Activated T-helper 9 cell treated with anti-CD3 and anti-CD28 coated beads, Interleukin-2, amount 50 U/mL, for 16 hours (primary cell): Measurements from ENCODE around the gene OR52E2.
"Not testable (repeated sequence)": the region's sequence is repeated elsewhere in the genome, so short reads cannot be mapped to it uniquely, and the experiment has no call there.

Experiments used
- DNase-seq: peaks from one replicate; pipeline ENCODE4 v3.0.0-alpha.2; 2020; ENCODE audit warnings: low read depth

OR52E2 gene

DNA sequence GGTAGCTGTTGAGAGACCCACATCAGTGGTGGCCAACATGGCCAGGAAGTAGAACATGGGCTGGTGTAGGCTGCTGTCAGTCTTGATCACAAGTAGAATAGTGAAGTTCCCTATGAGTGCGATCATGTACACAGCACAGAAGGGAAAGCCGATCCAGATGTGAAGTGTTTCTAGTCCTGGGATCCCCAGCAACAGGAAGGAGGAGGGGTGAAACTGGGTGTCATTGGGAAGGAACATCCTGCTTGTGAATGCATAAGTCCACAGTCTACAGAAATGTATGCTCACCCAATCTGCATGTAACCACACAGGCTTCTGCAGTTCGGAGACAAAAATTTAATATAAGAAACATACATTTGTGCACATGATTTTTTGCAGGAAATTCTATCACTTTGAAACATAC, at the start of gene OR52E2:
OR52E2 (minus strand) TSS at position 237 of the 400 bp plus-strand sequence; CDS start at position 237, 0 bp downstream.
- DNase-seq, result no peak

DNA sequence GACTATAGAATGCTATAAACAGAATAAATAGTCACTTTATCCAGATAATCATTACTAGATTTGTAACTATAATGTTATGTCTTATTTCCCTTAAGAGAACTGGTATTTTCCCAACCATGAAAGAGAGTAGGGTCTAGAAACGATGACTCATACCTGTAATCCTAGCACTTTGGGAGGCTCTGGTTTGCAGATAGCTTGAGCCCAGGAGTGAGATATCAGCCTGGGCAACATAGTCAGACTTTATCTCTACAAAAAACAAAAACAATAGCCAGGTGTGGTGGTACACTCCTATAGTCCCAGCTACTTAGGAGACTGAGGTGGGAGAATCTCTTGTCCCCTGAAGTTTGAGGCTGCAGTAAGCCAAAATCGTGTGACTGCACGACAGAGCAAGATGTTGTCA, 47.9 kb upstream of the OR52E2 start:
- DNase-seq, result no peak

DNA sequence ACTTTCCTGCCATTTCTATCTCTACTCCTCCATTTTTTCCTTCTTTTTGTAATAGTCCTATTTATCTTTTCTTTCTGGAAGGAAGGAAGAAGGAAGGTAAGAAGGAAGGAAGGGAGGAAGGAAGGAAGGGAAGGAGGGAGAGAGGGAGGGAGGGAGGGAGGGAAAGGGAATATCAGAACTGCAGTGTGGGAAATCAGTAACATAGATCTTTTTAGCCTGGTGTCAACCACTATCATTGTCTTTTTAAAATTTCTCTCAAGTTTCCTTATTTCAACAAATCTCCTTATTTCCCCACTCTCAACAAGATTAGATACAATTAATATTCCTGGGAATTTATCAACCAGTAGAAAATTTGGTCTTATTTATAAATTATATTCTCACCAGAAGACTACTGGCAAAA, 43.6 kb upstream of the OR52E2 start:
- no peak for DNase-seq

DNA sequence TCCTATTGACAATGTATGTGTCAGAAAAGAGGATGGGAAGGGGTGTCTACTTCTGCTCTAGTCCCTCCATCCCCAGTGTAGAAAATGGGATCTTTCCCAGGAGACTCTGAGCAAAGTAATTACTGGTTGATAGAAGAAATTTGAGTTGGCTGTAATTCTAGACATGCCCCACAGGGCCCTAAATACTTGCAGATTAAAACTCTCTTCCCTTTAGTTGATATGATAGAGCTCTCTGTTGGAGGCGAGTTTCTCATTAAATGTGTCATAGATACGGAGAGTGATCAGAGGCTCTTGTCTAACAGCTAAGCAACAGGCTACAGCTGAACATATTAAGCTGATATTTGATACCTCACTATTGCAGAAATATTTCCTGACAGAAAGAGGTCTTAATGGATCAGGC, 42.8 kb upstream of the OR52E2 start:
- DNase-seq, result no peak

DNA sequence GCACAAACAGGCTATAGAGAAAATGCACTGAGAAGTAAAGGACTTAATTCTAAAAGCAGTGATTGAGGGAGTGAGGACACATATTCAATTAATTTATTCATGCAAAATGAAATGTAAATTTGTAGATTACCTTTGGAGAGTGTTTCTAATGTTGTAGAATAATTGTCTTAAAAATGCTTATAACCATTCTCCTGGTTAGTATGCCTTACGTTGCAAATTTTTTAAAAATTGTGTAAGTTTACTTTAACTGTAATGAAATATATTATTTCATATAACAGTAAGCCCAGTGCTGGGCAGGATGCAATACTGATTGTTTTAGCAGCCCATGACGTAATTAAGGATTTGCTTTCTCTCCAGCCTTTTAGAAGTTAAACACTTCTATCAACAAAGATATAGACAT, 36.6 kb upstream of the OR52E2 start:
- DNase-seq, result no peak

DNA sequence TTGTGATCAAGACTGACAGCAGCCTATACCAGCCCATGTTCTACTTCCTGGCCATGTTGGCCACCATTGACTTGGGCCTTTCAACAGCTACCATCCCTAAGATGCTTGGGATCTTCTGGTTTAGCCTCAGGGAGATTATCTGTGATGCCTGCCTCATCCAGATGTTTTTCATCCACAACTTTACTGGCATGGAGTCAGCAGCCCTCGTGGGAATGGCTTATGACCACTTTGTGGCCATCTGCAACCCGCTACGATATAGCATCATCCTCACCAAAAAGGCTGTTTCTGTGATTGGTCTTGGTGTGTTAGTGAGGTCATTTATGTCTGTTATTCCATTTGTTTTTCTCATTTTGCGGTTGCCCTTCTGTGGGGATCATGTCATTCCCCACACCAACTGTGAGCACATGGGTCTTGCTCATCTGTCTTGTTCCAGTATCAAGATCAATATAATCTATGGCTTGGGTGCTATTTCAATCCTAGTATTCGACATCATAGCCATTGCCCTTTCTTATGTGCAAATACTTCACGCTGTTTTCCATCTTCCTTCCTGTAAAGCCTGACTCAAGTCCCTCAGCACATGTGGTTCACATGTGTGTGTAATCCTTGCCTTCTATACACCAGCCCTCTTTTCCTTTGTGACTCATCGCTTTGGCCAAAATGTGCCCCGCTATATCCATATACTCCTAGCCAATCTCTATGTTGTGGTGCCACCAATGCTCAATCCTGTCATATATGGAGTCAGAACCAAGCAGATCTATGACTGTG, 33.6 kb upstream of the OR52E2 start:
- DNase-seq, result no peak

DNA sequence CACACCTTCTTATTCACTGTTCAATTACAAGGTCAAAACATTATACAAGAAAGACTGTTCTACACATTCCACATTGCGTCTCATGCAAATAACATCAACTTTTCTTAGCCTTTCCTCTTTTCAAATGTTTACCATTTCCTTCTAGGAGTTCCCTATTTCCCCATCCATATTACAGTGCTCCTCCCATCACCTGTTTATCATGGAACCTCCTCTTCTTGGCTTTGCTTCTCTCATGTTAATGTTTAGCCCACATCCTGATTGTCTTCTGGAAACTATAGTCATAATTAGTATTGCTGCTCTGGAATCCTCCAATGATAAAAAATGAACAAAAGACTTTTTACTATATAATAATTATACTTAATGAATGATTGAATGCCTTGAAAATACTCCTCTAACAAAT, 31.2 kb upstream of the OR52E2 start:
- no peak for DNase-seq

DNA sequence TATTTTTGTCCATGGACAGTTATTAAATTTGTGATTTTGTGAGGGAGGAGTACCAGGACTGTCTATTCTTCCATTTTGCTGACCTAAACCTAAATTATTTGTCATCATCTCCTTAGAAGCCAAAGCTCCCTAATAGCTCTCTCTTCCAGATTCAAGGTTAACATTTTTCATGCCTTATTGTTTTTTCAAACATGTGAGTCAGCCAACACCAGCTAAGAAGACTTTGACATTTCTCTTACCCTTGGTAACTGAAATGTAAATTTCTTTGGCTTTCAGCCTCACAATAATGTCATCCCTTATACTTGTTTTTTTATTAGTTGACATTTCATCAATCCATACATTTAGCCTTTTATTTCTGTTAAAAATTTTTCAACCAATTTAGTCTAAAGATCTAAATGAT, 29.1 kb upstream of the OR52E2 start:
- DNase-seq, result no peak

DNA sequence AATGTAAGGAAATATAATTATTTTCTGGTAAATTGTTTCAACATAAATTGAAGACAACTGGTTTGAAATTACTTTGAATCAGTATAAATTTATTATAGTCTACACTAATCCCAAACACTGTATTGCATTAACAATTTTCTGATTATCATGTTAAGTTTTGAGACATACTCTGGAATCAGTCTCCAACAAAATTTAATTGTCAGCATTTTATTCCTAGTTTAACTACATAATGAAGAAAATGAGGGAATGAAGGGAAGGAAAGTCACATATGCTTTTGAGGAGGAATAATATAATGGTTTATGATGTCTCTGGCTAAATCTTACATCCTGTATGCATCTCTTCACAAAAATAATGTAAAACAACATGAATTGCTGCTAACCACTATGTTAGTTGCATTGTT, 24.2 kb upstream of the OR52E2 start:
- DNase-seq, result no peak

DNA sequence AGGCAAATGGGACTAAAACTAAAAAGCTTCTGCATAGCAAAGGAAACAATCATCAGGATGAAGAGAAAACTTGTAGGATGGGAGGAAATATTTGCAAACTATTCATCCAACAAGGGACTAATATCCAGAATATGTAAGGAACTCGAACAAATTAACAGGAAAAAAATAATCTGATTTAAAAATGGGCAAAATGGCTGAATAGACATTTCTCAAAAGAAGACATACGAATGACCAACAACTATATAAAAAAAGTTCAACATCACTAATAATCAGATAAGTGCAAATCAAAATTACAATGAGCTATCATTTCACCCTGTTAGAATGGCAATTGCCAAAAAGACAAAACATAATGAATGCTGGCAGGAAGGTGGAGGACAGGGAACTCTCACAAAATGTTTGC, 22.0 kb upstream of the OR52E2 start:
- DNase-seq, result no peak

DNA sequence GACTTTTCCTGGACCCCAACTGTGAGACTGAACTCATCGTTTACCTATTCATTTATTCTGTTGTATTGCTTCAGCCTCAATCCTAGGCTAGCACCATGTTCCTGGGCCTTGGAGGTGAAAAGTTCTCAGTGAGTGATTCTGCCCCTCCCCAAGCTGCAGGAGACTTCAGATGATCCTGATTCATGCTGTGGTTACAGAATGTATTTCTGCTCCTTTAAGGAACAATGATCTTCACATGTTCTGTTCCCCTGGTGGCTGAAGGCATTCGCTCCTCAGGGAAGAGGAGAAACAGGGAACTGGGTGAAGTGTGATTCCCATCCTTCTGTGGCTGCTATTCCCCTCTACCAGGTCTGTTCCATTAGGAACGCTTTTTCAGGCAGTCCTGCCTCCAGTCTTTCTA, 12.4 kb upstream of the OR52E2 start:
- no peak for DNase-seq

DNA sequence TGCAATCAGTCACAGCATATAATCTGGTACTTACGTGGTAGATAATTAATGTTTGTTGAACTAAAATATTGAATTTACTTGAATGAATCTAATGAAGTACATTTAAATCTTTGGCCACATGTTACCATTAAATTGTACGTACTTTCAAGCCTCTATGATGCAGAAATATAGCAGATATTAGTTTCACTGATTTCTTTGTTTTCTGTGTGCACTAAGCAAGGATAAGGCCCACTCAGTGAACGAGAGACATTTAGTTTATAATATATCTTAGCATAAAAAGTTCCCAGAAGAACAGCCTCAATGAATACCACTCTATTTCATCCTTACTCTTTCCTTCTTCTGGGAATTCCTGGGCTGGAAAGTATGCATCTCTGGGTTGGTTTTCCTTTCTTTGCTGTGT, 9.8 kb upstream of the OR52E2 start, which contains the start of gene OR52E1:
OR52E1 (plus strand) TSS at position 301 of the 400 bp plus-strand sequence.
- no peak for DNase-seq

DNA sequence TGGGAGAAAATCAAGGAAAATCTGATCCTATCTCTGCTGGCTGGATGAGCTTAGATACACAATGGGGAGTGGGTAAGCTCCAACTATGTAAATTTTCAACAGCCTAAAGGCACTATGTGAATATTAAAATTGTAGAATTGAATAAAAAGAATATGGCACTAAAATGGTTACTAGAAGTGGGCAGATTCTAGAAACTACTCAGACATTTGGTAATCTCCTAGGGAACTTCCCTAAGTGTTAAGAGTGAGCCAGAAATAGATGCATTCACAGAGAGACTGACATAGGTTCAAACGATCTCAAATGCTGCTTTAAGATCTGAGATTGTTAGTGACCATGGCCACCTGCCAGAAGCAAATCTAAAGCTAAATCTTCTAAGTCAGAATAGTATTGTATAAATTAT, 5.6 kb upstream of the OR52E2 start:
- no peak for DNase-seq

DNA sequence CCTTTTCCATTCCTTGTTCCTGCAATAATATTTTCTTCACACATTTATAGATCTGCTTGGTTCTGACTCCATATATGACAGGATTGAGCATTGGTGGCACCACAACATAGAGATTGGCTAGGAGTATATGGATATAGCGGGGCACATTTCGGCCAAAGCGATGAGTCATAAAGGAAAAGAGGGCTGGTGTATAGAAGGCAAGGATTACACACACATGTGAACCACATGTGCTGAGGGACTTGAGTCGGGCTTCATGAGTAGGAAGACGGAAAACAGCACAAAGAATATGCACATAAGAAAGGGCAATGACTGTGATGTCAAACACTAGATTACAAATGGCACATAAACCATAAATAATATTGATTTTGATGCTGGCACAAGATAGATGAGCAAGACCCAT, 748 bp downstream of the OR52E2 start:
- not testable (repeated sequence) for DNase-seq

DNA sequence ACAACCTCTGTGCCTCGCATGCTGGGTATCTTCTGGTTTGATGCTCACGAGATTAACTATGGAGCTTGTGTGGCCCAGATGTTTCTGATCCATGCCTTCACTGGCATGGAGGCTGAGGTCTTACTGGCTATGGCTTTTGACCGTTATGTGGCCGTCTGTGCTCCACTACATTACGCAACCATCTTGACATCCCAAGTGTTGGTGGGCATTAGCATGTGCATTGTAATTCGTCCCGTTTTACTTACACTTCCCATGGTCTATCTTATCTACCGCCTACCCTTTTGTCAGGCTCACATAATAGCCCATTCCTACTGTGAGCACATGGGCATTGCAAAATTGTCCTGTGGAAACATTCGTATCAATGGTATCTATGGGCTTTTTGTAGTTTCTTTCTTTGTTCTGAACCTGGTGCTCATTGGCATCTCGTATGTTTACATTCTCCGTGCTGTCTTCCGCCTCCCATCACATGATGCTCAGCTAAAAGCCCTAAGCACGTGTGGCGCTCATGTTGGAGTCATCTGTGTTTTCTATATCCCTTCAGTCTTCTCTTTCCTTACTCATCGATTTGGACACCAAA, 12.6 kb downstream of the OR52E2 start:
- DNase-seq, result no peak

DNA sequence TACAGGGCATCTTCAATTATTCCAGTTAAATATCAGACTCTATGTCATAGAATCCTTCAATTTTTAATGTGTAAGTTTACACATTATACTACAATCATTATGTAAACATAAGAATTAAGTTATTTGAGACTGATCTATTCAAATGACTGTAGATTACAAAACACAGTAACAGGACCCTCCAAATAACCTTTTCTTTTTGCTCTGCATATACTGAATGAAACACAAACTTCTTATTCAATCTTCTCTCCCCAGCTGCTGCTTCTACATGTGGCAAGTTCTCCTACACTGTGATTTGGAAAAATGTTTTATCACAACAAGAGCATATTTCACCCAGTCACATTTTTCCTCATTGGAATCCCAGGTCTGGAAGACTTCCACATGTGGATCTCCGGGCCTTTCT, 13.2 kb downstream of the OR52E2 start, which contains the start of gene OR52J3:
OR52J3 (plus strand) TSS at position 301 of the 400 bp plus-strand sequence; CDS start at position 301, 0 bp downstream.
- DNase-seq, result no peak

DNA sequence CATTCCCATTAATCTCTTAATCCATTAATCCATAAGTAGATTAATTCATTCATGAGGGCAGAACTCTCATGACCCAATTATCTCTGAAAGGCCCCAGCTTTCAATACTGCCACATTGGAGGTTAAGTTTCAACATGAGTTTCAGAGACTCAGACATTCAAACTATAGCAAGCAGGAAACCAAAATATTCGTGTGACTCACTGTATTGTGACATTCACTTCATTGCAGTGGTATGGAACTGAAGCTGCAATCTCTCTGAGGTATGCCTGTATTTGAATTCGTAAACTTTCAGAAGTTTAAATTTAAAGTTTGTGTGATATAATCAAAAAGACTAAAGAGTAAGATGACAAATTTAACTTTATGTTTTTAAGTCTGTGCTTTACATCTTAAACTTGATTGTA, 16.0 kb downstream of the OR52E2 start:
- DNase-seq, result no peak

DNA sequence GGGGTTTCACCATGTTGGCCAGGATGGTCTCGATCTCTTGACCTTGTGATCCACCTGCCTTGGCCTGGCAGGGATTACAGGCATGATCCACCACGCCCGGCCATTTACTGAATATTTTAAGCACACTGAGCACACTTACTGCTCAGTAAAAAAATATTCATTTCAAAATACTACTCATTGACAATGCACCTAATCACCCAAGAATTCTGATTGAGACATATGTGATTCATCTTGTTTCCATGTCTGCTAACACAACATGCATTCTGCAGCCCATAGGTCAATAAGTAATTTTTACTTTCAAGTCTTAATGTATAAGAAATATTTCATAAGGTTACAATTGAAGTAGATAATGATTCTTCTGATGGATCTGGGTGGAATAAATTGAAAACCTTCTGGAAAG, 17.3 kb downstream of the OR52E2 start:
- no peak for DNase-seq

DNA sequence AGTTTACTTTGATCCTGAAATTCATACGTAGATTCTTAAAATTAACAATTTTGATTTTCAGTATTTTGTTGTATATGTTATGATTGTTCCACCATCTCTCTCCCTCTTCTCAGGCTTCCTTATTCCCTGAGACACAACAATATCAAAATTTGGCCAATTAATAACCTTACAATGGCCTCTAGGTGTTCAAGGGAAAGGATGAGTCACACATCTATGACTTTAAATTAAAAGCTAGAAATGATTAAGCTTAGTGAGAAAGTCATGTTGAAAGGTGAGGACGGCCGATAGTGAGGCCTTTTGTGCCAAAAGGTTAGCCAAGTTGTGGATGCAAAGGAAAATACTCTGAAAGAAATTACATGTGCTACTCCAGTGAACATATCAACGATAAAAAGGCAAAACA, 18.6 kb downstream of the OR52E2 start:
- no peak for DNase-seq

DNA sequence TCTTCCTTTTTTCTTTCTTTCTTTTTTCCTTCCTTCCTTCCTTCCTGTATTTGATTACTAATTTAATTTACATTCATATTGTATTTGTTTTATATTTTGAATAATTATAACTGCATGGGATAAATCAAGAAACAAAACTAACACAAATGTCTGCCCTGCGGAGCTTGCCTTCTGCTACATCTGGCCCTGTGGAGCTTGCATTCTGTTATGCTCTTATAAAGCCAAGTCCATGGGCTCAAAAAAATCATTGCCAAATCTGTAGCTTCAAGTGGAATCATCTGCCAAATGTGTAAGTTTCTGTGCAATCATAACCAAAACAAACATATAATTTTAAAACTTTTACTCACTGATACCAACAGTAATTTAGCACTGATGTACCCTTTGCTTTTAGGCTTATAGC, 21.1 kb downstream of the OR52E2 start:
- DNase-seq, result no peak

DNA sequence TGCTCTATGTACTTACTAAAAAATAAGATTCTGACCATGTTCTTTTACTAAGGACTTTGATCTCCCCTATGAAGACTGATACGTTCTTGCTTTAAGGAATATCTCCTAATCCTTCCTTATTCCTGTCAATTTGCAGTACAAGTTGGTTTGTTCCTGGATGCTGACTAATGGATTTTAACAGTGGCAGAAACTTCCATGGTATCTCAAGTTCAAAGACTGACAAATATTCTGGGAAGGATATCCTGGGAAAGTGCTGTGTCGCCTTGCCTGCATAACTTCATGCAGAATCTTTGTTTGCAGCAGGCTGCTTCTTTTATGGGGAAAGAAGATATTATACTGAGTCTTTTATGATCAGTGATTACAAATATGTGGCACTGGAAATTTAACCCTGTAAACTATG, 21.5 kb downstream of the OR52E2 start:
- DNase-seq, result no peak

DNA sequence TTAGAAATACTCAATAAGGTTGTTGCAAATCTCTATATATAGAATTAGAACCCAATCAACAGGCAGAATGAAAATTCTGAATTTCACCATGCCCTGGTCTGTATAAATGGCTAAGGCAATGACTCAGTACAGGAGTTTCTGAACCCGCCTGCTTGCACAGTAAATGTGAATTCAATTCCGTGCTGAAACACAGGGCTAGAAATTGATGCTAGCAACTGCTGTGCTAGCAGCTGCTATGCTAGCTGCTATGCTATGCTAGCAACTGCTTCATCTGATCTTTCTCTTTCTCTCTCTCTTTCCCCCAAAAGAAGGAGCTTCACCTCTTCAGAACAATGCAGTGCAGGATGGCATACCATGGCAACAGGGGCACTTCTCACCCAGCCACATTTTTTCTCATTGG, 22.8 kb downstream of the OR52E2 start:
- DNase-seq, result no peak

DNA sequence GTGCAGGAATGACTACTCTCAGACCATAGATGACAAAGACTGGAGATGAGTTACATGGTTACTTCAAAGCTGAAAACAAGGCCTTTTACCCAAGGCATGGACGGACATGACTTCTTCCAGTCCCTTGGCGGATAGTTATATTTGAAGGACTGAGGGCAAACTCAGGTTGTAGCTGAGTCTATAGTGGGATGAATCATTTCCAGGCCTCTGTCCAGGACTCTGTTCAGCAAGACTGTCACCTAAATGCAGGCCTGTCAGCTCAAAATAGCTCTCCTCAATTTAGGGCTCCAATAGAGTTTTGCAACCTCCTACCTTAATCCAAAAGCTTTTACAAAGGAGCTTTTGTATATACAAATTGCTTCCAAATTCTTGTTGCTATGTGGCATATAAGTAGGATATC, 37.4 kb downstream of the OR52E2 start:
- no peak for DNase-seq

DNA sequence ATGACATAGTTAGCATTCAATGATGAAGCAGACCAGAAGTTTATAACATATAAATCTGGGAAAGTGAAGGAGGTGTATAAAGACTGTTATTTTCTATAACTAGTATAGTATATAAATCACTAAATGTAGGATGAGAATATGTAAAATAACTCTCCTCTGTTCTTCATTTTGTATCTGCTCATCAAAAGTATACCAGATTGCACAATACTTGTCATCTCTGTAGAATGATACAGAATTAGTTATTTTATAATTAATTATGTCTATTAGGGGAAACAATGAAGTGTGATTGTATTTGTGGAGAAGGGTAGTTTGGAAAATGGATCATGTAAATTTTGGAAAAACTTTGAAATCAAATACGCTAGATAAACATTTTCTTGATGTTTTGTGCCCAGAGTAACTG, 46.4 kb downstream of the OR52E2 start:
- no peak for DNase-seq
